ENCODE data around the gene GNG13. TPM values are rescaled to one million over a fixed set of nuclear protein-coding genes. Genes with fewer than 3 reads are reported as not detected.
A peak's percentile ranks its signal among the peaks of the same experiment; 100 is the strongest.

The GNG13 gene
- total RNA-seq, 1 donor from 2014 or later, result not detected

GRCh38 chr16:830107-830870, 29.8 kb upstream of the GNG13 start:
- no peaks in the 10 kb centered on the region for H3K36me3 Mint-ChIP-seq (ENCODE audit: insufficient read depth)
- H3K4me3 Mint-ChIP-seq (ENCODE audit: low read depth), result no peak overlapping the region
- H3K4me1 Mint-ChIP-seq (ENCODE audit: low read depth), result no peaks in the 10 kb centered on the region
- no peaks in the 10 kb centered on the region for H3K9me3 Mint-ChIP-seq (ENCODE audit: low read depth)
- peaks cover 10% of the 10 kb centered on the region for H3K27me3 Mint-ChIP-seq
- no peak for DNase-seq (ENCODE audit: low spot score, unreplicated experiment)
- H3K27ac Mint-ChIP-seq, result peak overlapping the region; percentile 31
- TF ChIP-seq CTCF (IDR thresholded peaks at IDR 0.05; ENCODE audit: unreplicated experiment), result no peak

- Mint-ChIP-seq H3K27me3 (peaks cover 6% of the 10 kb centered on the region), H3K4me3 (ENCODE audit: low read depth) (no peak overlapping the region), H3K36me3 (ENCODE audit: insufficient read depth) (no peaks in the 10 kb centered on the region), H3K27ac (no peak overlapping the region), H3K9me3 (ENCODE audit: low read depth) (no peaks in the 10 kb centered on the region), H3K4me1 (ENCODE audit: low read depth) (no peaks in the 10 kb centered on the region)
- no peak for DNase-seq (ENCODE audit: low spot score, unreplicated experiment)
- TF ChIP-seq CTCF (IDR thresholded peaks at IDR 0.05; ENCODE audit: unreplicated experiment), result no peak
Observed at GRCh38 chr16:828891-829290, 28.4 kb upstream of the GNG13 start.

- no peak for DNase-seq (ENCODE audit: low spot score, unreplicated experiment)
- Mint-ChIP-seq H3K27me3 (peaks cover 6% of the 10 kb centered on the region), H3K4me1 (ENCODE audit: low read depth) (no peaks in the 10 kb centered on the region), H3K27ac (no peak overlapping the region), H3K9me3 (ENCODE audit: low read depth) (no peaks in the 10 kb centered on the region), H3K36me3 (ENCODE audit: insufficient read depth) (no peaks in the 10 kb centered on the region), H3K4me3 (ENCODE audit: low read depth) (no peak overlapping the region)
- TF ChIP-seq CTCF (IDR thresholded peaks at IDR 0.05; ENCODE audit: unreplicated experiment), result no peak
Observed at GRCh38 chr16:827513-827912, 27.0 kb upstream of the GNG13 start.

- H3K27me3 Mint-ChIP-seq, result peaks cover 13% of the 10 kb centered on the region
- no peaks in the 10 kb centered on the region for H3K4me1 Mint-ChIP-seq (ENCODE audit: low read depth)
- no peak for DNase-seq (ENCODE audit: low spot score, unreplicated experiment)
- no peaks in the 10 kb centered on the region for H3K9me3 Mint-ChIP-seq (ENCODE audit: low read depth)
- no peak overlapping the region for H3K27ac Mint-ChIP-seq
- no peak overlapping the region for H3K4me3 Mint-ChIP-seq (ENCODE audit: low read depth)
- no peaks in the 10 kb centered on the region for H3K36me3 Mint-ChIP-seq (ENCODE audit: insufficient read depth)
- TF ChIP-seq CTCF (IDR thresholded peaks at IDR 0.05; ENCODE audit: unreplicated experiment), result no peak
Observed at GRCh38 chr16:825341-826061, 25.0 kb upstream of the GNG13 start.

- Mint-ChIP-seq H3K27ac (no peak overlapping the region), H3K4me1 (ENCODE audit: low read depth) (no peaks in the 10 kb centered on the region), H3K27me3 (peaks cover 13% of the 10 kb centered on the region), H3K9me3 (ENCODE audit: low read depth) (no peaks in the 10 kb centered on the region), H3K36me3 (ENCODE audit: insufficient read depth) (no peaks in the 10 kb centered on the region), H3K4me3 (ENCODE audit: low read depth) (no peak overlapping the region)
- DNase-seq (ENCODE audit: low spot score, unreplicated experiment), result no peak
- no peak for TF ChIP-seq CTCF (IDR thresholded peaks at IDR 0.05; ENCODE audit: unreplicated experiment)
Observed at GRCh38 chr16:824601-825000, 24.1 kb upstream of the GNG13 start.
